Renal cortical epithelial cell (primary cell): ENCODE results near the gene ATM. TPM values are rescaled to one million over a fixed set of nuclear protein-coding genes. Genes with fewer than 3 reads are reported as not detected.

Experiments
- DNase-seq: peaks from one replicate; pipeline ENCODE4 v3.0.0-alpha.2; 2011; ENCODE audit warnings: low read depth
- total RNA-seq: library from RNA; depleted of rRNA; stranded (reverse); fragments of >200 nt; gene quantifications from 2 replicates; pipeline ENCODE4 v1.2.3, GENCODE V29; 2014

Gene ATM, protein sequence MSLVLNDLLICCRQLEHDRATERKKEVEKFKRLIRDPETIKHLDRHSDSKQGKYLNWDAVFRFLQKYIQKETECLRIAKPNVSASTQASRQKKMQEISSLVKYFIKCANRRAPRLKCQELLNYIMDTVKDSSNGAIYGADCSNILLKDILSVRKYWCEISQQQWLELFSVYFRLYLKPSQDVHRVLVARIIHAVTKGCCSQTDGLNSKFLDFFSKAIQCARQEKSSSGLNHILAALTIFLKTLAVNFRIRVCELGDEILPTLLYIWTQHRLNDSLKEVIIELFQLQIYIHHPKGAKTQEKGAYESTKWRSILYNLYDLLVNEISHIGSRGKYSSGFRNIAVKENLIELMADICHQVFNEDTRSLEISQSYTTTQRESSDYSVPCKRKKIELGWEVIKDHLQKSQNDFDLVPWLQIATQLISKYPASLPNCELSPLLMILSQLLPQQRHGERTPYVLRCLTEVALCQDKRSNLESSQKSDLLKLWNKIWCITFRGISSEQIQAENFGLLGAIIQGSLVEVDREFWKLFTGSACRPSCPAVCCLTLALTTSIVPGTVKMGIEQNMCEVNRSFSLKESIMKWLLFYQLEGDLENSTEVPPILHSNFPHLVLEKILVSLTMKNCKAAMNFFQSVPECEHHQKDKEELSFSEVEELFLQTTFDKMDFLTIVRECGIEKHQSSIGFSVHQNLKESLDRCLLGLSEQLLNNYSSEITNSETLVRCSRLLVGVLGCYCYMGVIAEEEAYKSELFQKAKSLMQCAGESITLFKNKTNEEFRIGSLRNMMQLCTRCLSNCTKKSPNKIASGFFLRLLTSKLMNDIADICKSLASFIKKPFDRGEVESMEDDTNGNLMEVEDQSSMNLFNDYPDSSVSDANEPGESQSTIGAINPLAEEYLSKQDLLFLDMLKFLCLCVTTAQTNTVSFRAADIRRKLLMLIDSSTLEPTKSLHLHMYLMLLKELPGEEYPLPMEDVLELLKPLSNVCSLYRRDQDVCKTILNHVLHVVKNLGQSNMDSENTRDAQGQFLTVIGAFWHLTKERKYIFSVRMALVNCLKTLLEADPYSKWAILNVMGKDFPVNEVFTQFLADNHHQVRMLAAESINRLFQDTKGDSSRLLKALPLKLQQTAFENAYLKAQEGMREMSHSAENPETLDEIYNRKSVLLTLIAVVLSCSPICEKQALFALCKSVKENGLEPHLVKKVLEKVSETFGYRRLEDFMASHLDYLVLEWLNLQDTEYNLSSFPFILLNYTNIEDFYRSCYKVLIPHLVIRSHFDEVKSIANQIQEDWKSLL (N-terminal part only)
- total RNA-seq = 49.7 and 107 TPM in 2 replicates

GRCh38 chr11:108222574-108223347, at the start of gene ATM, which contains the start of gene NPAT:
ATM (plus strand) TSS chr11:108223067; CDS start chr11:108227625, 4,558 bp downstream.
NPAT (minus strand) TSS chr11:108222638; CDS start chr11:108222536, 102 bp downstream.
- DNase-seq = peak; percentile 97

- no peak for DNase-seq
Observed at GRCh38 chr11:108177570-108177969, 45.3 kb upstream of the ATM start.

DNA sequence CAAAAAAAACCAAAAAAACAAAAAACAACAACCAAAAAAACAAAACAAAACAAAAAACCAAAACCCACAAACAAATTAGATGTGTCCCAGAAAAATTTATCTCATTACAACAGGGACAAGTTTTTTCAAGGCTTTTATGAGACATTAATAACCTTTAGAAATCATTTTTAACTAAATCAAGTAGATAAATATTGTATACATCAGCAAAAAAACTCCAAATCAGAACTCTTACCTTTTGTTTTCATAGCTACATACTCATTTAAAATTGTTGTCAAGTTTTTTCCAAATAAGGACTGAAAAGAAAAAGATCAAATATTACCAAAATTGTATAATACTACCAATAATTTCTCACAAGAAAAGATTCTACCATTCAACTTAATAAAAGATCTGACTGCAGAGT, 29.1 kb upstream of the ATM start:
- DNase-seq = no peak

GRCh38 chr11:108196901-108197300, 26.0 kb upstream of the ATM start:
- no peak for DNase-seq

DNA sequence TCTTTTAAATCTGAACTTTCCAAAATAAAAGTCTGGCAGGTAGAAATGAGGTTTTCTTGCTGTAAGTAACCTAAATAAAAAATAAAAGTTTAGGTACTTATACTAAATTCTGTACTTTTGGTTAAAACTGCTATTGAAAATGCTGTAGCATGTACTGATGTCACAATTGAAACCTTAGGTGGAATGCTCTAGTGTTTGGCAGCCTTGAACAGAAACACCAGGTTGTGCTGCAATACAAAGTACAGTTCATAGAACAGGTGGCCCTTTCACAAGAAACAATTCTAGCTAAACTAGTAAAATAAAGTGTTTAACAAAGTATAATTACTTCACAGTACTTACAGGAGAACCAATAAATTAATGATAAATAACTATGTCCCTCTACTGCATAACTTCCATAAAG, 25.5 kb upstream of the ATM start:
- no peak for DNase-seq

- DNase-seq = no peak
Observed at GRCh38 chr11:108198833-108199232, 24.0 kb upstream of the ATM start.

- peak; percentile 96 for DNase-seq
Observed at GRCh38 chr11:108199446-108200321, 23.2 kb upstream of the ATM start.

- no peak for DNase-seq
Observed at GRCh38 chr11:108203075-108203474, 19.8 kb upstream of the ATM start.

- no peak for DNase-seq
Observed at GRCh38 chr11:108204376-108204775, 18.5 kb upstream of the ATM start.

- DNase-seq = no peak
Observed at GRCh38 chr11:108204929-108205499, 17.9 kb upstream of the ATM start.

DNA sequence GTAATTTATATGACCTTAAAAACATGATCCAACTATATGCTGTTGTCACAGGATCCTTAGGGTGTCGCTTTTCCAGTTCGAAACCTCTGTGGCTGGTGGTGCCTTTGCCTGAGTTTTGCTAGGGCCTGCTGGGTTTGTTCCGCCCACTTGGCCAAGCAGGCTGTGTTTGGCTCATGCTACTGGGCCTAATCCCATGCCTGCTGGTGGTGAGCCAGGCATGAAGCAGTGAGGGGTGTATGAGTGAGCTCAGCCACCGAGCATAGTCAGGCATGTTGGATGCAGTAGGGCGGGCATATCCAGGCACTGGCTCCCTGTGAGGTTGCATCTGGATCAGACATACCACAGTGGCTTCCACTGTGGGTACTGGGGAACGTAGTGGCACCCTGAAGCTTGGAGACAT, 16.7 kb upstream of the ATM start:
- DNase-seq = no peak

GRCh38 chr11:108206969-108207682, 15.7 kb upstream of the ATM start:
- DNase-seq = no peak

DNA sequence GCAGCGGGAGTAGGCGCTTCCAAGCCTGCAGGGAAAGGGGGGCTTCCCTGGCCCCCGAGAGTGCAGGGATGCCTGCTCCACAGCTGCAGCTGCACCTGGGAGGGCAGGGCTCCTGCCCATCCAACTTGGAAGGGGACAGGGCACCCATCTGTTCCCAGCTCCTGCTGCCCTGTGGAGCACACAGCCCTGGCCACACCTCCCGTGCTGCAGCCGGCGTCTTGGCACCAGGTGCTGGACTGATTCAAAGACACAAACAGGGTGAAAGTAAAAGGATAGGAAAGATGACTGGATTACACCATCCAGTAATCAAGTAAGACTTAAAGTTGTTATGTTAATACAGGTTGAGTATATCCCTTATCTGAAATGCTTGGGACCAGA, 15.2 kb upstream of the ATM start:
- no peak for DNase-seq

GRCh38 chr11:108210441-108210840, 12.4 kb upstream of the ATM start:
- DNase-seq = no peak

- DNase-seq = no peak
Observed at GRCh38 chr11:108213784-108214183, 9.1 kb upstream of the ATM start.

DNA sequence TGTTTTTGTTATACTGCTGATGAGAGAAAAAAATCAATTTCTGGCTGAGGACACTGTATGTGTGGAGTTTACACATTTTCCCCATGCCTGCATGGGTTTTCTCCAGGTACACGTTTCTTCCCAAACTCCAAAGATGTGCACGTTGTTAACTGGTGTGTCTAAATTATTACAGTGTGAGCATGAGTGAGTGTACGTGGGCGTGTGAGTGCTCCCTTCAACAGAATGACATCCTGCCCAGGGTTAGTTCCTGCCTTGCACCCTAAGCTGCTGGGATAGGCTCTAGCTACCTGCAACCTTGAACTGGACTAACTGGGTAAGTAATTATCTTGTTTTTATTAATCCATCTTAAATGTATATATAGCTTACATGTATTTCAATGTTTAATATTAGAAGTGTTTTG, 5.9 kb upstream of the ATM start:
- DNase-seq = no peak

- no peak for DNase-seq
Observed at GRCh38 chr11:108218455-108218854, 4.4 kb upstream of the ATM start.

GRCh38 chr11:108218912-108219783, 3.7 kb upstream of the ATM start:
- no peak for DNase-seq
